A549 (cell line): ENCODE measurements around the gene KLHL22. TPM values are rescaled to one million over a fixed set of nuclear protein-coding genes. Genes with fewer than 3 reads are reported as not detected.

ENCODE experiments used
- ATAC-seq, 2 experiments: fragments of 200-7000 bp in 1 of 2; fragments of >200 bp in 1 of 2; cut with Nextera tagmentation in 1 of 2; cut with Tn5 transposase in 1 of 2; 3 replicates each; pipeline versions ENCODE4 v1.8.0 to v1.9.1; 2018 to 2020; ENCODE audit warnings: mild to moderate bottlenecking in 1 of 2, moderate library complexity in 1 of 2
- CTCF ChIA-PET: fragments of 300-600 bp; sonication (Branson Sonifier 250); formaldehyde crosslinking; extraction: SDS; loops from one replicate; lab custom pipeline; 2021; ENCODE audit warnings: antibody characterized with exemption, inconsistent platforms; lab: Yijun Ruan, JAX
- POLR2A ChIA-PET: fragments of 350-600 bp; formaldehyde crosslinking; extraction: SDS; loops from one replicate; lab custom pipeline; 2021; ENCODE audit warnings: antibody characterized with exemption, inconsistent platforms; lab: Yijun Ruan, JAX
- DNase-seq, 2 experiments: peaks; one replicate each; pipeline versions ENCODE4 v3.0.0 to v3.0.0-alpha.2; 2011 to 2016; ENCODE audit warnings: low read depth in 1 of 2, low spot score in 1 of 2
- FAIRE-seq: peaks from 2 replicates; lab custom pipeline; 2011; peaks lifted over from hg19 to GRCh38; lab: Jason Lieb, UNC
- H3K27ac ChIP-seq, 2 experiments: fragments of >200 bp; sonication (Bioruptor Twin); formaldehyde crosslinking; 3 replicates each; pipeline ENCODE4 v1.5.1; 2016 to 2017
- H3K4me1 ChIP-seq: fragments of >200 bp; sonication (Bioruptor Twin); formaldehyde crosslinking; 3 replicates; pipeline ENCODE4 v1.6.1; 2016
- H3K4me2 ChIP-seq: fragments of >200 bp; sonication (Bioruptor Twin); formaldehyde crosslinking; 3 replicates; pipeline ENCODE4 v1.6.1; 2016
- H3K4me3 ChIP-seq: fragments of >200 bp; sonication (Bioruptor Twin); formaldehyde crosslinking; 3 replicates; pipeline ENCODE4 v1.5.1; 2016
- H3K9me3 ChIP-seq: fragments of >200 bp; sonication (Bioruptor Twin); formaldehyde crosslinking; 3 replicates; pipeline ENCODE4 v1.6.1; 2016
- BHLHE40 ChIP-seq: IDR thresholded peaks from 2 replicates; pipeline ENCODE4 v1.6.1; 2012; ENCODE audit warnings: low read depth, low read length, inconsistent platforms
- CHD2 ChIP-seq: fragments of 150-350 bp; IDR thresholded peaks from 2 replicates; pipeline ENCODE4 v1.6.1; 2014; ENCODE audit warnings: low read length; ENCODE audit not compliant: partially characterized antibody
- EHMT2 ChIP-seq: fragments of 200-600 bp; sonication (generic); IDR thresholded peaks from 2 replicates; pipeline ENCODE4 v1.6.1; 2016; ENCODE audit warnings: antibody characterized with exemption, low read depth, mild to moderate bottlenecking, moderate library complexity
- ESRRA ChIP-seq: fragments of 150-350 bp; IDR thresholded peaks from 2 replicates; pipeline ENCODE4 v1.6.1; 2014; ENCODE audit warnings: mild to moderate bottlenecking, low read length, borderline replicate concordance
- FOSB ChIP-seq: fragments of 250-450 bp; sonication (Bioruptor Pico); IDR thresholded peaks from 2 replicates; pipeline ENCODE4 v1.5.0; 2020; ENCODE audit warnings: mild to moderate bottlenecking, moderate library complexity
- FOSL2 ChIP-seq, 2 experiments: fragments of 450-650 bp in 1 of 2; fragments of >200 bp in 1 of 2; sonication (Bioruptor Twin) in 1 of 2; formaldehyde crosslinking; IDR thresholded peaks; 2 replicates each; pipeline versions ENCODE4 v1.5.0 to v1.6.1; 2016 to 2020; ENCODE audit warnings: mild to moderate bottlenecking in 1 of 2, moderate library complexity in 1 of 2
- JUN ChIP-seq, 2 experiments: fragments of >200 bp; sonication (Bioruptor Twin); formaldehyde crosslinking; IDR thresholded peaks; 2 replicates in 1 of 2; 3 replicates in 1 of 2; pipeline ENCODE4 v1.6.1; 2016 to 2017
- JUNB ChIP-seq: fragments of >200 bp; sonication (Bioruptor Twin); formaldehyde crosslinking; IDR thresholded peaks from 2 replicates; pipeline ENCODE4 v1.6.1; 2016
- KDM1A ChIP-seq: fragments of 200-600 bp; sonication (generic); IDR thresholded peaks from 2 replicates; pipeline ENCODE4 v1.6.1; 2016; ENCODE audit warnings: low read depth, mild to moderate bottlenecking
- KDM5A ChIP-seq: fragments of 200-600 bp; sonication (generic); IDR thresholded peaks from 2 replicates; pipeline ENCODE4 v1.6.1; 2016; ENCODE audit warnings: antibody characterized with exemption, mild to moderate bottlenecking
- MAFK ChIP-seq: fragments of 450-650 bp; IDR thresholded peaks from 2 replicates; pipeline ENCODE4 v1.6.1; 2014; ENCODE audit not compliant: partially characterized antibody
- NPAS2 ChIP-seq: fragments of 250-450 bp; sonication (Bioruptor Pico); IDR thresholded peaks from 2 replicates; pipeline ENCODE4 v1.8.0; 2022; ENCODE audit warnings: mild to moderate bottlenecking, moderate library complexity, borderline replicate concordance
- NR3C1 ChIP-seq: fragments of >200 bp; sonication (Bioruptor Twin); formaldehyde crosslinking; IDR thresholded peaks from 3 replicates; pipeline ENCODE4 v1.6.1; 2017
- ZFP36 ChIP-seq: fragments of 450-650 bp; IDR thresholded peaks from 2 replicates; pipeline ENCODE4 v1.6.1; 2014; ENCODE audit warnings: borderline replicate concordance; ENCODE audit not compliant: partially characterized antibody
- ZNF302 ChIP-seq: fragments of 250-450 bp; sonication (Bioruptor Pico); IDR thresholded peaks from 2 replicates; pipeline ENCODE4 v1.9.0; 2021; ENCODE audit warnings: inconsistent platforms, mild to moderate bottlenecking, moderate library complexity
- WGBS: methylation state at CpG from one replicate; pipeline ENCODE4 v1.1.6; 2017; ENCODE audit errors: missing lambda C conversion rate; 5-methylcytosine and 5-hydroxymethylcytosine counted together
- polyA plus RNA-seq, 4 experiments: library from polyadenylated mRNA; depleted of rRNA in 3 of 4; stranded (reverse); fragments of >200 nt; fragmentation: RNase III in 1 of 4; extraction: RNeasy Plus Mini Kit Qiagen cat#74134 plus additional on column Dnase treatment in 1 of 4; gene quantifications; 2 replicates in 3 of 4; 3 replicates in 1 of 4; pipeline ENCODE4 v1.2.3, GENCODE V29; 2011 to 2017
- TF ChIP-seq, protein P1 (sequence below): fragments of 150-350 bp; IDR thresholded peaks from 2 replicates; pipeline ENCODE4 v1.6.1; 2014; ENCODE audit warnings: low read depth, mild to moderate bottlenecking, low read length
- TF ChIP-seq, protein P2 (sequence below): IDR thresholded peaks from 2 replicates; pipeline ENCODE4 v1.6.1; 2012; ENCODE audit warnings: low read depth, borderline replicate concordance
- TF ChIP-seq, protein P3 (sequence below): fragments of >200 bp; sonication (Bioruptor Twin); formaldehyde crosslinking; IDR thresholded peaks from 3 replicates; pipeline ENCODE4 v1.5.1; 2016
- TF ChIP-seq, protein P4 (sequence below): fragments of 250-450 bp; sonication (Bioruptor Pico); IDR thresholded peaks from 2 replicates; pipeline ENCODE4 v1.5.0; 2020; ENCODE audit warnings: low read depth, mild to moderate bottlenecking, moderate library complexity
- TF ChIP-seq, protein P5 (sequence below): fragments of >200 bp; sonication (Bioruptor Twin); formaldehyde crosslinking; IDR thresholded peaks from 2 replicates; pipeline ENCODE4 v1.6.1; 2016
- TF ChIP-seq, protein P6 (sequence below): IDR thresholded peaks from 2 replicates; pipeline ENCODE4 v1.6.1; 2012

KLHL22 gene
- polyA plus RNA-seq, 2 of the 4 experiments (the other 2 are of a cell fraction): 11.7 TPM

DNA sequence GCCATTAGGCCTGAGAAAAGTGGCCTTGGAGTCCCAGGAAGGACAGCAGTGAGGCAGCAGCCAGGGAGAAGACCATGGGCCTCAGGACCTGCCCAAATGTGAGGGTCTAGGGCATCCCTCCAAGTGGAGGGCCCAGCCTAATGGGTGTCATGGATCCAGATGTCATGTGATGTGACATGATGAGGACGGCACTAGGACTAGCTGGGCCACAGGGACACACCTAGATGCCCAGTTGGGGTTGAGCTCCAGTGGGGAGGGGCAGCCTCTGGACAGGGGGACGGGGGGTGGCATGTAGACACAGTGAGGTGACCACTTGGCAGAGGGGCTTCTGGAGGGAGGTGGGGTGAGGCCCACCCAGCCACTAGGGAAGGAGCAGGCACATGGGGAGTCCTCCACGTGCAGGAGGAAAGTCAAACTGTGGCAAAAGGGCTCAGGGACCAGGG lies 63.3 kb downstream of the KLHL22 start:
- TF ChIP-seq ZFP36 (no peak), KDM5A (no peak)
- ChIA-PET POLR2A (no interaction called here), CTCF (interaction anchor here (0.7 to 2.3 kb wide), 2 partner anchors 14 to 15 kb away, joined by 3 to 14 read pairs; no protein-coding TSS in a partner anchor)
- 80% methylated on average over 3 of the region's 3 CpGs for WGBS
- no peak for DNase-seq
- Histone ChIP-seq H3K4me3 (no peak overlapping the region), H3K4me1 (peaks cover 5% of the 10 kb centered on the region; the same call in 1 of the 3 replicates), H3K27ac (no peak overlapping the region), H3K4me2 (no peak overlapping the region), H3K9me3 (no peaks in the 10 kb centered on the region)
- no peak for ATAC-seq
- no peak for FAIRE-seq

DNA sequence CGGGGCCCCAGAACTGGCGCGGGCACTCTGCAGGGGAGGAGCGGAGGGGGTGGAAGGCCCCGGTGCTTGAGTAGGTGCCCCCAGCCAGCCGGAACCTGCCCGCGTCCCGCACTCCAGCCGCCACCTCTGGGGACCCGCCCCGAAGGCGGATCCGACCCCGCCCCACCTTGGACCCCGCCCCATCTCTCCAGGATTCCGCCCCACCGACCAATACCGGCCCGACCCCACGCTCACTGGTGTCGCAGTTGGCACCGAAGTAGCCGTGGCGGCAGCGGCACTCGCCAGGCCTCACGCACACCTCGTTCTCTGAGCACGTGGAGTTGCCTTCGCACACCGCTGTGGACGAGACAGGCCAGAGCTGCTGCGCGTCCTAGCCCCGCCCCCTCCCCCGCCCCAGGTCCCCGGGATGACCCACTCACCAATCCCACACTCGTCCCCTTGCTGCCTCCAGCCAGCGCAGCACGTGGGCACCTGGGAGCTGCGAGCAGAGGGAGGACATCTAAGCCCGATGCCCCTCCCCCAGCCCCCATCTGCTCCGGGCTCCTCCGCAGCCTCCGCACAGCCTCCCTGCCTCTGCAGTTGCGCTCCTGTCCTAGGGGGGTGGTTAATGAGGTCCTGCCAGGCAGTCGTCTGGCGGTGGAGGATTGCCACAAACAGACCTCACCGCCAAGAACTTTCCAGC lies 63.9 kb downstream of the KLHL22 start:
- H3K4me1 ChIP-seq: peaks cover 5% of the 10 kb centered on the region; the same call in 1 of the 3 replicates
- H3K9me3 ChIP-seq: no peaks in the 10 kb centered on the region
- H3K27ac ChIP-seq: no peak overlapping the region
- TF ChIP-seq FOSB (CRISPR knock-in tag) (no peak), BHLHE40 (no peak), EHMT2 (no peak), ESRRA (no peak), KDM1A (no peak), JUN (IDR thresholded peaks at IDR 0.05) (no peak), JUNB (no peak), ZFP36 (no peak), FOSL2 (IDR thresholded peaks at IDR 0.05) (no peak), FOSL2 (CRISPR knock-in tag; IDR thresholded peaks at IDR 0.05) (no peak), ZNF302 (CRISPR knock-in tag) (no peak), NR3C1 (no peak), NPAS2 (CRISPR knock-in tag) (no peak), MAFK (no peak), CHD2 (no peak)
- TF ChIP-seq, protein P1, sequence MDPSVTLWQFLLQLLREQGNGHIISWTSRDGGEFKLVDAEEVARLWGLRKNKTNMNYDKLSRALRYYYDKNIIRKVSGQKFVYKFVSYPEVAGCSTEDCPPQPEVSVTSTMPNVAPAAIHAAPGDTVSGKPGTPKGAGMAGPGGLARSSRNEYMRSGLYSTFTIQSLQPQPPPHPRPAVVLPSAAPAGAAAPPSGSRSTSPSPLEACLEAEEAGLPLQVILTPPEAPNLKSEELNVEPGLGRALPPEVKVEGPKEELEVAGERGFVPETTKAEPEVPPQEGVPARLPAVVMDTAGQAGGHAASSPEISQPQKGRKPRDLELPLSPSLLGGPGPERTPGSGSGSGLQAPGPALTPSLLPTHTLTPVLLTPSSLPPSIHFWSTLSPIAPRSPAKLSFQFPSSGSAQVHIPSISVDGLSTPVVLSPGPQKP: no peak
- TF ChIP-seq, protein P2, sequence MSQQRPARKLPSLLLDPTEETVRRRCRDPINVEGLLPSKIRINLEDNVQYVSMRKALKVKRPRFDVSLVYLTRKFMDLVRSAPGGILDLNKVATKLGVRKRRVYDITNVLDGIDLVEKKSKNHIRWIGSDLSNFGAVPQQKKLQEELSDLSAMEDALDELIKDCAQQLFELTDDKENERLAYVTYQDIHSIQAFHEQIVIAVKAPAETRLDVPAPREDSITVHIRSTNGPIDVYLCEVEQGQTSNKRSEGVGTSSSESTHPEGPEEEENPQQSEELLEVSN: no peak
- TF ChIP-seq, protein P3, sequence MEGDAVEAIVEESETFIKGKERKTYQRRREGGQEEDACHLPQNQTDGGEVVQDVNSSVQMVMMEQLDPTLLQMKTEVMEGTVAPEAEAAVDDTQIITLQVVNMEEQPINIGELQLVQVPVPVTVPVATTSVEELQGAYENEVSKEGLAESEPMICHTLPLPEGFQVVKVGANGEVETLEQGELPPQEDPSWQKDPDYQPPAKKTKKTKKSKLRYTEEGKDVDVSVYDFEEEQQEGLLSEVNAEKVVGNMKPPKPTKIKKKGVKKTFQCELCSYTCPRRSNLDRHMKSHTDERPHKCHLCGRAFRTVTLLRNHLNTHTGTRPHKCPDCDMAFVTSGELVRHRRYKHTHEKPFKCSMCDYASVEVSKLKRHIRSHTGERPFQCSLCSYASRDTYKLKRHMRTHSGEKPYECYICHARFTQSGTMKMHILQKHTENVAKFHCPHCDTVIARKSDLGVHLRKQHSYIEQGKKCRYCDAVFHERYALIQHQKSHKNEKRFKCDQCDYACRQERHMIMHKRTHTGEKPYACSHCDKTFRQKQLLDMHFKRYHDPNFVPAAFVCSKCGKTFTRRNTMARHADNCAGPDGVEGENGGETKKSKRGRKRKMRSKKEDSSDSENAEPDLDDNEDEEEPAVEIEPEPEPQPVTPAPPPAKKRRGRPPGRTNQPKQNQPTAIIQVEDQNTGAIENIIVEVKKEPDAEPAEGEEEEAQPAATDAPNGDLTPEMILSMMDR: no peak
- TF ChIP-seq, protein P4, sequence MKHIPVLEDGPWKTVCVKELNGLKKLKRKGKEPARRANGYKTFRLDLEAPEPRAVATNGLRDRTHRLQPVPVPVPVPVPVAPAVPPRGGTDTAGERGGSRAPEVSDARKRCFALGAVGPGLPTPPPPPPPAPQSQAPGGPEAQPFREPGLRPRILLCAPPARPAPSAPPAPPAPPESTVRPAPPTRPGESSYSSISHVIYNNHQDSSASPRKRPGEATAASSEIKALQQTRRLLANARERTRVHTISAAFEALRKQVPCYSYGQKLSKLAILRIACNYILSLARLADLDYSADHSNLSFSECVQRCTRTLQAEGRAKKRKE (CRISPR knock-in tag): no peak
- TF ChIP-seq, protein P5, sequence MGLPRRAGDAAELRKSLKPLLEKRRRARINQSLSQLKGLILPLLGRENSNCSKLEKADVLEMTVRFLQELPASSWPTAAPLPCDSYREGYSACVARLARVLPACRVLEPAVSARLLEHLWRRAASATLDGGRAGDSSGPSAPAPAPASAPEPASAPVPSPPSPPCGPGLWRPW: no peak
- TF ChIP-seq, protein P6, sequence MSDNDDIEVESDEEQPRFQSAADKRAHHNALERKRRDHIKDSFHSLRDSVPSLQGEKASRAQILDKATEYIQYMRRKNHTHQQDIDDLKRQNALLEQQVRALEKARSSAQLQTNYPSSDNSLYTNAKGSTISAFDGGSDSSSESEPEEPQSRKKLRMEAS: no peak
- peak overlapping the region; percentile 99 for H3K4me2 ChIP-seq
- ChIA-PET CTCF (interaction anchor here (2.3 kb wide), 1 partner anchor 13 kb away, joined by 14 read pairs; no protein-coding TSS in a partner anchor), POLR2A (no interaction called here)
- 85% methylated on average over 8 of the region's 50 CpGs for WGBS
- no peak for DNase-seq
- H3K4me3 ChIP-seq: peak overlapping the region; percentile 41
- FAIRE-seq: no peak
- ATAC-seq: no peak
